ENCODE measurements around the gene CWC27.

DNA sequence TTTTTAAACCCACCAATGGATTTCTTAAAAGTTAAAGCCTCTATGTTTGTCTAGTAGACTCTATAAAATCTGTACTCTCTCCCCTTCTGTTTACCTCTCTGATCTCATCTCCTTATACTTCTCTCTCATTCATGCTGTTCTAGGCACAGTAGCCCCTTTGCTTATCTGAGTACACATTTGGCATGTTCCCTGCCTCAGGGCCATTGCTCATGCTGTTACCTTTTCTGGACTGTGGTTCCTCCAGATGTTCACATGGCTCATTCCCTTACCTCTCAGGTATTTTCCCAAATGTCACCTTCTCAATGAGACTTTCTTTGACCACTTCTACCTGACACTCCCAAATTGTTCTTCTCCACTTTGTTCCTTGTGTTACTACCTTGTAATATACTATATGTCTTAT is 176.1 kb downstream of the CWC27 start:
- TF ChIP-seq, protein P1, sequence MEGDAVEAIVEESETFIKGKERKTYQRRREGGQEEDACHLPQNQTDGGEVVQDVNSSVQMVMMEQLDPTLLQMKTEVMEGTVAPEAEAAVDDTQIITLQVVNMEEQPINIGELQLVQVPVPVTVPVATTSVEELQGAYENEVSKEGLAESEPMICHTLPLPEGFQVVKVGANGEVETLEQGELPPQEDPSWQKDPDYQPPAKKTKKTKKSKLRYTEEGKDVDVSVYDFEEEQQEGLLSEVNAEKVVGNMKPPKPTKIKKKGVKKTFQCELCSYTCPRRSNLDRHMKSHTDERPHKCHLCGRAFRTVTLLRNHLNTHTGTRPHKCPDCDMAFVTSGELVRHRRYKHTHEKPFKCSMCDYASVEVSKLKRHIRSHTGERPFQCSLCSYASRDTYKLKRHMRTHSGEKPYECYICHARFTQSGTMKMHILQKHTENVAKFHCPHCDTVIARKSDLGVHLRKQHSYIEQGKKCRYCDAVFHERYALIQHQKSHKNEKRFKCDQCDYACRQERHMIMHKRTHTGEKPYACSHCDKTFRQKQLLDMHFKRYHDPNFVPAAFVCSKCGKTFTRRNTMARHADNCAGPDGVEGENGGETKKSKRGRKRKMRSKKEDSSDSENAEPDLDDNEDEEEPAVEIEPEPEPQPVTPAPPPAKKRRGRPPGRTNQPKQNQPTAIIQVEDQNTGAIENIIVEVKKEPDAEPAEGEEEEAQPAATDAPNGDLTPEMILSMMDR (IDR thresholded peaks at IDR 0.05 in 8 of 11, conservative IDR thresholded peaks at IDR 0.05 in 3 of 11), result no peak
- no peak for TF ChIP-seq POLR2AphosphoS5 (IDR thresholded peaks at IDR 0.05)
- no peak for TF ChIP-seq POLR2A (IDR thresholded peaks at IDR 0.05)

All from spleen (tissue), 7 donors.